HG02642 (cell line): ENCODE results near the gene GLS.

Experiments
- ATAC-seq: cut with Tn5 transposase; IDR thresholded peaks from one replicate; pipeline ENCODE4 v1.9.1; 2021; ENCODE audit warnings: mild to moderate bottlenecking; ENCODE audit not compliant: unreplicated experiment, poor library complexity

The GLS gene

GRCh38 chr2:191009541-191010374 is 129.1 kb downstream of the GLS start:
- ATAC-seq, result no peak

DNA sequence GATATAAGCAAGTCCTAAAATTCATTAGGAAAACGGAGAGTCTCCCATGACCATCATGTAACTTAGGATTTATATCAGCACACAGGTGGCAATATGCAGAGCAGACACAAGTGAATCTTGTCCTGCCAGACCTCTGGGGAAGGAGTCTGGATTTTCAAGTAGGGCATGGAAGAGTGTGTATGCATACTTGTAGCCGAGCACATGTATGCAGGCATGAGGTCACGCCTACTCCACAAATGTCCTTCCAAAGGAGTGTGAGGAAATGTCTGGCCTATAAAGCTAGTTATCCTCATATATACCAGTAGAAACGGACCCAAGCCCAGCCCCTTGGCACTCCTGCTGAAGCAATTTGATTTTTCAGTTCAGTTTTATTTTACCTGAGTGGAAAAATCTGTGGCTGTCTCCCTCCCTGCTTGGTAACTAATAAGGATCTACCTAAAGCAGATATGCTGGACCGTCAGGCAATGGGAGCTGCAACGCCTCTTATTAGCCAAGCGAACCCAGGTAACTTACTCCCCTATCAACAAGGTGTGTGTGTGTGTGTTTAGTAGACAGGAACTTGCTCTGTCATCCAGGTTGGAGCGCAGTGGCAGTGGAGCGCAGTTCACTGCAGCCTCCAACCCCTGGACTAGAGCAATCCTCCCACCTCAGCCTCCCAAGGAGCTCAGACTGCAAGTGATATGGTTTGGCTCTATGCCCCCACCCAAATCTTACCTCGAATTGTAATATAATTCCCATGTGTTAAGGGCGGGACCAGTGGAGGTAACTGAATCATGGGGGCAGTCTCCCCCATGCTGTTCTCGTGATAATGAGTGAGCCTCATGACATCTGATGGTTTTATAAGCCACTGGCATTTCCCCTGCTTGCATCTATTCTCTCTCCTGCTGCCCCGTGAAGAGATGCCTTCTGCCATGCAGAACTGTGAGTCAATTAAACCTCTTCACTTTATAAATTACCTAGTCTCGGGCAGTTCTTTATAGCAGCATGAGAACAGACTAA is 130.6 kb downstream of the GLS start:
- no peak for ATAC-seq

- ATAC-seq, result no peak
Measured at GRCh38 chr2:191012346-191012745, 131.7 kb downstream of the GLS start.

- ATAC-seq, result no peak
Measured at GRCh38 chr2:191012845-191013681, 132.4 kb downstream of the GLS start.

DNA sequence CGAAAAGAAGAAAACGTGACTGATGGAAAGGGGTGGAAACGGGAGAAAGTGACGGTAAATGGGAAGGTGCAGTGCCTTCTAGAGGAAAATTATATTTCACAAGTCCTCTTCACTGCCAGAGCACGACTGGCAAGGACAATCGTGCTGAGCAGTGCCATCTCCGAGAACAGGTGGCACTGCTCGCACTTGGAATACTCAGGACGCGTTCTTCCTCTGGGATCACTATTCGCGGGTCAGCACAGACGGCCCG is 133.0 kb downstream of the GLS start:
- ATAC-seq, result no peak

GRCh38 chr2:191013932-191014652 is 133.5 kb downstream of the GLS start, which contains the start of gene STAT1:
TSS of gene STAT1 (minus strand) at chr2:191014171. CDS start at chr2:191010003, 4,168 bp downstream.
- peak; percentile 86 for ATAC-seq

GRCh38 chr2:191014653-191015020 is 134.0 kb downstream of the GLS start:
- ATAC-seq, result no peak
